T47D (cell line): ENCODE measurements around the gene AQP1.

Source experiments
- DNase-seq, 2 experiments: peaks; one replicate each; pipeline versions ENCODE4 v3.0.0 to v3.0.0-alpha.2; 2011 to 2012; ENCODE audit warnings: low read depth in 1 of 2, low spot score in 1 of 2
- JUND ChIP-seq: IDR thresholded peaks from 2 replicates; pipeline ENCODE4 v1.6.1; 2012; ENCODE audit warnings: low read depth
- in situ Hi-C: cut with HindIII; loops from 2 replicates; pipeline ENCODE4 v1.10.0; 2016; ENCODE audit warnings: low sequenced_read_pairs, low pct_unique_long_range_greater_than_20kb

AQP1 gene

GRCh38 chr7:30912986-30913811 is 1.5 kb downstream of the AQP1 start:
- DNase-seq: no peak
- no peak for TF ChIP-seq JUND
- in situ Hi-C loops: no loop called here

- no peak for DNase-seq
- in situ Hi-C loops: no loop called here
- no peak for TF ChIP-seq JUND
Measured at GRCh38 chr7:30913821-30914515, 2.3 kb downstream of the AQP1 start.

GRCh38 chr7:30914596-30914995 is 2.9 kb downstream of the AQP1 start:
- no peak for DNase-seq
- no peak for TF ChIP-seq JUND
- in situ Hi-C loops: no loop called here

GRCh38 chr7:30915005-30915601 is 3.5 kb downstream of the AQP1 start:
- no peak for DNase-seq
- in situ Hi-C loops: no loop called here
- no peak for TF ChIP-seq JUND

- in situ Hi-C loops: no loop called here
Measured at GRCh38 chr7:30915751-30916150, 4.1 kb downstream of the AQP1 start.

GRCh38 chr7:30916255-30916654 is 4.6 kb downstream of the AQP1 start:
- in situ Hi-C loops: no loop called here
- no peak for DNase-seq
- TF ChIP-seq JUND: no peak

More at GRCh38 chr7:30915751-30916150, 4.1 kb downstream of the AQP1 start:
- TF ChIP-seq JUND: no peak
- no peak for DNase-seq

- no peak for DNase-seq
- in situ Hi-C loops: no loop called here
- no peak for TF ChIP-seq JUND
Measured at GRCh38 chr7:30916767-30917166, 5.1 kb downstream of the AQP1 start.

- DNase-seq: no peak
- no peak for TF ChIP-seq JUND
- in situ Hi-C loops: no loop called here
Measured at GRCh38 chr7:30917216-30917893, 5.7 kb downstream of the AQP1 start.

GRCh38 chr7:30918676-30919075 is 7.0 kb downstream of the AQP1 start:
- TF ChIP-seq JUND: no peak
- in situ Hi-C loops: no loop called here
- no peak for DNase-seq

- DNase-seq: no peak
- TF ChIP-seq JUND: no peak
Measured at GRCh38 chr7:30920021-30920583, 8.4 kb downstream of the AQP1 start.

GRCh38 chr7:30920584-30921539 is 9.2 kb downstream of the AQP1 start:
- no peak for DNase-seq
- in situ Hi-C loops: no loop called here

More at GRCh38 chr7:30920021-30920583, 8.4 kb downstream of the AQP1 start:
- in situ Hi-C loops: no loop called here

More at GRCh38 chr7:30920584-30921539, 9.2 kb downstream of the AQP1 start:
- TF ChIP-seq JUND: no peak
